ENCODE measurements around the gene CNOT4.
"Not testable (repeated sequence)": the region's sequence is repeated elsewhere in the genome, so short reads cannot be mapped to it uniquely, and the experiment has no call there.

Gene CNOT4

DNA sequence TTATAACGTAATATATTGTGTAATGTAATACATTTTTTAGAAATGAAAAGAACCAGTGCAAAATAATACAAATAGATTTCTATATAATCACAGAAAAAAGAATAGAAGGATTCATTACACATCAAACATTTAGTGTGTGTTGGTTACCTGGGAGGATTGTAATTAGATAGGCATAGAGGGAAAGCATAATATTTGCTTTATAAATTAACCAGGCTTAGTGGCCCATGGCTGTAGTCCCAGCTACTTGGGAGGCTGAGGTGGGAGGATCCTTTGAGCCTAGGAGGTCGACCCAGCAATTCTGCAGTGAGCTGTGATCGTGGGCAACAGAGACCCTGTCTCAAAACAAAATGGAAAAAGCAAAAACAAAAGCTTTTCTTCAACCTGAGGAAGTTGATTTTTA lies 5.0 kb upstream of the CNOT4 start:
- no peak for DNase-seq (ENCODE audit: low read depth in 2 of 2, low spot score in 1 of 2)

DNA sequence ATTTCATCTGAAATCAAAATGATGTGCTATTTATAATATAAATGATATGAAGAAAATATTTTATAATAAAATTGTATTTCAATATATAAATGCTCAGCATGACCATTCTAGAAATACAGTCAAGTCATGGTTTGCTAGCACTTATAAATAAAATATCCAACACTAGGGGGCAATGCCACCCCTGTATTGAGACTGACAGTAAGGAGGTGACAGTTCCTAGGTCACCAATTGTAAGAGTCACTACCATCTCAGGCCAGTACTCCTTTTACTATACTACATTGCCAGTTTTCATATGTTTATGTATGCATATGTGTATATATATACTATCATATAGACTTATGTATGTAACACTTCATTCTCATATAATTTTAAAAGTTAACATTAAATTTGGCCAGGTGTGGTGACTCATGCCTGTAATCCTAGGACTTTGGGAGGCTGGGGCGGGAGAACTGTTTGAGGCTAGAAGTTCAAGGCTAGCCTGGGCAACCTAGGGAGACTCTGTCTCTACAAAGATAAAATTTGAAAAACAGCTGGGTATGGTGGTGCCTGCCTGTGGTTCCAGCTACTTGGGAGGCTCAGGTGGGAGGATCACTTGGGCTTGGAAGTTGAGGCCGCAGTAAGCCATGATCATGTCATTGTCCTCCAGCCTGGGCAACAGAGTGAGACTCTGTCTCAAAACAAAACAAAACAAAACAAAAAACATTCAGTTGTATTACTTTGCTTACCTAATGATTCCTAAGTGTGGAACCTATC lies 2.4 kb upstream of the CNOT4 start:
- no peak for DNase-seq (ENCODE audit: low read depth in 2 of 2, low spot score in 1 of 2)

DNA sequence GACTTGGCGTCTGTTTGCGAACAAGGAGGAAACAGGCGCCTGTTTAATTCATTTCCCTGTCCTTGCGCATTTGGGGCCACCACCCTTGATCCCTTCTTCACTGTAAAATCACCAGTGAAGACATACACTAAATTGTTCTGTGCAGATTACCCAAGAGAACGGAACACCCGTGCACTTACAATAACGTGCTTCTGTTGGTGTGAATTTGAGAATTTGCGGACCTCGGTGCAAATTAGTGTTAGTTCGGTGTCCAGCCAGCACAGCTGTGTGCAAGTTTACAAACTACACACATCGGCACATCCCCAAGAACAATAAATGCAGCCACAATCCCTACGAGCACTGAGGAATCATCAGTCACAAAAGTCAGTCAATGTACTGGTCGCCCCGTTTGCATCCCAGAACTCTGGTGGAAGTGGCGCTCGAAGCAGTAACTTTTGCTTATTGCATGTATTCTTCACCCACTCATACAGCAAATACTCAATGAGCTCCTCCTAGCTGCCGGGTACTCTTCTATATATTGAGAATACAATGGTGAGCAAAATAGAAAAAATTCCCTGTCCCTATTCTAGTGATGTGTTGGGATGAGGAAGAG lies 786 bp upstream of the CNOT4 start:
- no peak for DNase-seq (ENCODE audit: low read depth in 2 of 2, low spot score in 1 of 2)

DNA sequence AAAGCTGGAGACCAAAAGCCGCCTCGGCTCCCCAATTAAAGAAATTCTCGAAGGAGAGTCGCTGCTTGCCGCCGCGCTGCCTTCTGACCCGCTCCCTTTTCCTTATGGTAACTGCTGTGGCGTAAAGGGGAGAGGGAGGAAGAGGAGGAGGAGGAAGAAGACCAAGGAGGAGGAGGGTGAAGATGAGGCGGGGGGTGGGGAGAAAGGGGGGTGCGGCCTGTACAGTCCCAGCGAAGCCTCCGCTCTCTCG lies 388 bp downstream of the CNOT4 start:
- no peak for DNase-seq (ENCODE audit: low read depth in 2 of 2, low spot score in 1 of 2)

DNA sequence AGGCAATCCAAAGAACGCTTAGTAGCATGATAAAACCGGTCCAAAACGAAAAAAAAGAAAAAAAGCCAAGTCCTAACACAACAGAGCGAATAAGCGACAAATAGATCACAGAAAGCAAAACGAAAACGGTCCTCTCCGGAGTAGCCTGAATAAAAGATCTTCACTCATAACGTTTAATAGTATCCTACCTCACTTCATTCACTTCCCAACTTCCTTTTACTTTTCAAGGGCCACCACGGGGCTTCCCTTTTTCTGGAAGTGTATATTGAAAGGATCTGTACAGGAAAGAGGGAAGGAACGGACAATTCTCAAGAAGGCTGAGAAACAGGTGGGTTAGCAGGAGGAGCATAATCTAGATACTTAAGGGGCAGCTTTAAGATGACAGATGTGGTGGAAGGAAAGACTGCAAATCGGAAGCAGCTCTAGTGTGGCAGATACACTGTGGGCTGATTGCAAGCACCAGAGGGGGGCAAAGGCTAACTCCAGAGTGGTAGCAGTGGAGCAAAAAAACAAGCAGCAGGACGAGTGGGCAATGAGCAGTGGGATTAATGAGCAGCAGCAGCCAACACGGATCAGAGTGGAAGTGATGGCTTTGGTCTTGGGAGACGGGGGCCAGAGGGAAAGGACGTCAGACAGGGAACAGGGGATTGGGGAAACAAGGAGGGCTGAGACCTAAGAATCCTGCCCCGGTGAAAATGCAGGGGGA lies 866 bp downstream of the CNOT4 start:
- DNase-seq (ENCODE audit: low read depth in 2 of 2, low spot score in 1 of 2): peak in 1 of 2 donors; percentile 2

DNA sequence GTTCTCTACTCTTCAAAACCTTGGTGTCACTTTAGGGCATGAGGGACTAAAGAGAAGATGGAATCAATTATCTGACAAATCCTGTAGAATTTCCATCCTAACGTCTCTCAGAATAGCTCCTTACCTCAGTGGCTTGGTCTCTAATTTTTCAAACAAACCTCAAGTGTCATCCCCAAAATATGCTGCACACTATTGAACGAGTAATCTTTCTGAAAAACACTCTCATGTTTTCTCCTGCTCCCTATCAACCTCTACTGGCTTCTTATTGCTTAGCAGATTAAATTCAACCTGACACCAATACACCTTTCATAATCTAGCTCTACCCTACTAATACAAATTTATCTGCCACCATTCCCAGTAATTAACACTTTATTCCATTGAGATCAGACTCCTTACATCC lies 8.5 kb downstream of the CNOT4 start:
- DNase-seq (ENCODE audit: low read depth in 2 of 2, low spot score in 1 of 2): no peak

DNA sequence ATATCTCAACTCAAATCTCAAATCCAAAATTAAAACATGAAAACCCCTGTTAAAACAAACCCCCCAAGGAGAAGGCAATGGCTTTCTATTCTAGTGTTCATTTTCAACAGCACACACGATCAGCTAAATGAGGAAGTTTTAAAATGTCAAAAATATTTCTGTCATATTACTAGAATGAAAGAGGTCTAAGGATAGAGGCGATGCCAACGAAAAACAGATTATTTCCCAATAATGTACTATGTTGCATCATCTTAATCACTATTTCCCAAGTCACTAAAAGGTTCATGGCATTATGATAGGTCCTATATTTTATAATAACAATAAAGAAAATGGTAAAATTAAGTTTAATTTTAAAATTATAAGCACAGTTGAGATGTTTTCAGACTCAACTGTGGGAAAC lies 10.1 kb downstream of the CNOT4 start:
- no peak for DNase-seq (ENCODE audit: low read depth in 2 of 2, low spot score in 1 of 2)

DNA sequence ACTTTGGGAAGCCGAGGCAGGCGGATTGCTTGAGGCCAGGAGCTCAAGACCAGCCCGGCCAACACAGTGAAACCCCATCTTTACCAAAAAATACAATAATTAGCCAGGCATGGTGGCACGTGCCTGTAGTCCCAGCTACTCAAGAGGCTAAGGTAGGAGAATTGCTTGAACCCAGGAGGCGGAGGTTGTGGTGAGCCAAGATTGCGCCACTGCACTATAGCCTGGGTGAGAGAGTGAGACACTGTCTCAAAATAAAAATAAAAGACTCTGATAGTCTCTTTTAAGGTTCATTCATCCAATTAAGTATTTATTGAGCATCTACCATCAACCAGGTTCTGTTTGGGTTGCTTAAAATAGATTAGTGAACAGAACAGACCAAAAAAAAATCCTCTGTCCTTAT lies 12.7 kb downstream of the CNOT4 start:
- DNase-seq (ENCODE audit: low read depth in 2 of 2, low spot score in 1 of 2): not testable (repeated sequence)

DNA sequence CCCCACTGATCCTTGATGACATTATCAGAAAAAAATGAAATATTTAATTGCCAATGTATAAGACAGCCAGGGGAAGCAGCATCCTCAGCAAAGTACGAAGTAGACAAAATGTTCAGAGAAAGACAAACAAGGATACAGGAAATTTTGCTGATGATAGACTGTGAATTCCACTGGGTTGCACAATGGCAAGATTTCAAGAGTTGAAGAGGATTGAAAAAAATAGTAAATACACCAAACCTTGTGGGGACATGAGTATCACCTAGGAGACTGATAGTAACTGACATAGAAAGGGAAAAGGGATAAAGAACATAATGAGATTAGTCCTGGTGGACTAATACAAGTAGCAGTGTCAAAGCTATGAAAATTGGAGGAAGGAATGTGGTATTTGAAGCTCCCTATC lies 16.5 kb downstream of the CNOT4 start:
- no peak for DNase-seq (ENCODE audit: low read depth in 2 of 2, low spot score in 1 of 2)

DNA sequence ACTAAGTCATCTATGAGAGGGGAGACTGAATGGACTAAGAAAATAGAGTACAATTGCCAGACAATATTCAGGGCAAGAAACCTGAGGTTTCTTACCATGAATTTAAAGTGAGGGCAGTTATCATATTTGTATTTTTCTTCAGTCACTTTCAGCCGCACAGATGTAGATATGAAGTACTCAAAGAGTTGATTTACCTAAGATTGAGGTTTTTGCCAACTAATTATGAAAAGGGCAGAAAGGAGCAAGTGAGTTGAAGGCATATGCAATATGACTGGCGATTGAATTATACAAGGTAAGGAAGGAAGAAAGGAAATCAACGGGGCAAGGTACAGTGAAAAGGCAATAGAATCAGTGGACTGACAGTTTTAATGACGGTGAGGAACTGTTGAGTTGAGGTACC lies 17.8 kb downstream of the CNOT4 start:
- no peak for DNase-seq (ENCODE audit: low read depth in 2 of 2, low spot score in 1 of 2)

DNA sequence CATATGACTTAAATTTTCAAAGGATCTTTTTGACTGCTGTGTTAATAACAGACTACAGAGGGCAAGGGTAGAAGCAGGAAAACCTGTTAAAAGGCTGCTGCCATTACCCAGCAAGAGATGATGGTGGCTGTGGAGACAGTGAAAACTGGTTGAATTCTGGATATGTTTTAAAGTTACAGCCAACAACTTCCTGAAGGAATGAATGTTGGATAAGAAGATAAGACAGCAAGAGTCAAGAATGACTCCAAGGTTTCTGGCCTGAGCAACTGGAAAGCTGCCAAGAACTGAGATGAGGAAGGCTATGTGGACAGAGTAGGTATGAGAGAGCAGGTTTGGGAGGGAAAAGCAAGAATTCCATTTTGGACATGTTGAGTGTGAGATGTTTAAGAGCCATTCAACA lies 19.1 kb downstream of the CNOT4 start:
- no peak for DNase-seq (ENCODE audit: low read depth in 2 of 2, low spot score in 1 of 2)

DNA sequence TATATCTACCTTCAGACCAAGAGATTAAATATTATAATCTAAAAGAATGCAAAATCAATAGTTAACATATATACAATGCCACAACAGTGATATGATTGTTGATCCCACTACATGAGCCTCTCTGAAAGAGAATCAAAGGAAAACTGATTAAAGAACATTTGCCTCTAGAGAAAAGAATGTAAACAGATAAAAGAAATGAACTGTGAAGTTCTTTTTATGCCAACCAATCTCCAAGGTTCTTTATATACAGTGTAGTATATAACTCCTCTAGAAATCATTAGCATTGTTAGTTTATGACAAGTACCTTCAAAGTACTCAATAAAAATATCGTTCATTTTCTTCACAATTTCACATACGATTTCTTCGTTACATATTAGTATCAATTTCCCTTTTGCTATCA lies 20.1 kb downstream of the CNOT4 start:
- no peak for DNase-seq (ENCODE audit: low read depth in 2 of 2, low spot score in 1 of 2)

DNA sequence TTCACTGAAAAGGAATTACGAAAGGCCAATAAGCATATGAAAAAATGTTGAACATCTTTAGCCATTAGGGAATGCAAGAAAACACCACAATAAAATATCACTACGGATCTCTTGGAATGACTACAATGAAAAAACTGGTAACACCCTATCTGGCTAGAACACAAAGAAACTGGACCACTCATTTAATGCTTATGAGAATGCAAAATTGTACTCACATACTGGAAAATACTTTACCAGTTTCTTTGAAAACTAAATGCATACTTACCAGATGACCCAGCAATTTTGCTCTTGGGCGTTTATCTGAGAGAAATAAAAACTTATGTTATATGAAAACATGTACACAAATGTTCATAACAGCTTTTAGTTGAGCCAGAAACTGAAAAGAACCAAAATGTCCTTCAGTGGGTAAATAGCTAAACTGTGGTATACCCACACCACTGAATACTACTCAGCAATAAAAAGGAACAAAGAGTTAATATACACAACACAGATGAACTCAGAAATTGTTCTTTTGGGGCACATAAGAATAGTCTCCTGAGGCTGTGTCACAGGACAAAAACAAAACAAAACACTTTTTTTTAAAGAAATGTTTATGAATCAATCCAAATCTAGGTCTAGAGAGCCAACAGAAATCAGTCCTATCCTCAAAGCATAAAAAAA lies 23.5 kb downstream of the CNOT4 start:
- DNase-seq (ENCODE audit: low read depth in 2 of 2, low spot score in 1 of 2): no peak

DNA sequence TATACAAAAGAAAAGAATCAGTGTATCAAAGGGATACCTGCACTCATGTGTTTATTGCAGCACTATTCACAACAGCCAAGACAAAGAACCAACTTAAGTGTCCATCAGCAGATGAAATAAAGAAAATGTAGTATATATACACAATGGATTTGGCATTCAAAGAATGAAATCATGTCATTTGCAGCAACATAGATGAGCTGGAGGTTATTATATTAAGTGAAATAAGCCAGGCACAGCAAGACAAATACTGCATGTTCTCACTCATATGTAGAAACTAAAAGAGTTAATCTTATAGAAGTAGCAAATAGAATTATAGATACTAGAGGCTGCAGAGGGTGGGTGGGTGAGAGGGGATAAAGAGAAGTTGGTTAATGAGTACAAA lies 28.3 kb downstream of the CNOT4 start:
- DNase-seq (ENCODE audit: low read depth in 2 of 2, low spot score in 1 of 2): no peak

DNA sequence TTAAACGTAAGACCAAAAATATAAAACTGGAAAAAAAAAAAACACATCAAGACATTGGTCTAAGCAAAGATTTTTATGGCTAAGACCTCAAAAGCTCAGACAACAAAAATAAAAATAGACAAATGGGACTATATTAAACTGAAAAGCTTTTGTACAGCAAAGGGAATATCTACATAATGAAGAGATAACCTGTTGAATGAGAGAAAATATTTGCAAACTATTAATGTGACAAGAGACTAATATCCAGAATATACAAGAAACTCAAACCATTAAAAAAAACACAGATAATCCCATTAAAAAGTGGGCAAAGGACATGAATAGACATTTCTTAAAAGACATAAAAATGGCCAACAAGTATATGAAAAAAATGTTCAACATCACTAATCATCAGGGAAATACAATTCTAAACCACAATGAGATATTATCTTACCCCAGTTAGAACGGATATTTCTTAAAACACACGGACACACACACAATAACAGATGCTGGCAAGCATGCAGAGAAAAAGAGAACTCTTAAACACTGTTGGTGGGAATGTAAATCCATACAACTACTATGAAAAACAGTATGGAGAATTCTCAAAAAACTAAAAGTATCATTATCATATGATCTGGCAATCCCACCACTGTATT lies 28.8 kb downstream of the CNOT4 start:
- no peak for DNase-seq (ENCODE audit: low read depth in 2 of 2, low spot score in 1 of 2)

DNA sequence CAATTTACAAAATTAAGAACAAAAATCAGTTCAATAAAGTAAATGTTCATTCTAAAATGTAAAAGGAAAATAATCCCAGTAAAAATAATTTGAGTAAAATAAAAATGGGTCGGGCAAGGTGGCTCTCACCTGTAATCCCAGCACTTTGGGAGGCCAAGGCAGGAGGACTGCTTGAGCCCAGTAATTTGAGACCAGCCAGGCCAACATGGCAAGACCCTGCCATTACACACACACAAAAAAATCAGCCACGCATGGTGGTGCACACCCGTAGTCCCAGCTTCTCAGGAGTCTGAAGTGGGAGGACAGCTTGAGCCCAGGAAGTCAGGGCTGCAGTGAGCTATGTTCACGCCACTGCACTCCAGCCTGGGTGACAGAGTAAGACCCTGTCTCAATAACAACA lies 34.4 kb downstream of the CNOT4 start:
- DNase-seq (ENCODE audit: low read depth in 2 of 2, low spot score in 1 of 2): no peak

DNA sequence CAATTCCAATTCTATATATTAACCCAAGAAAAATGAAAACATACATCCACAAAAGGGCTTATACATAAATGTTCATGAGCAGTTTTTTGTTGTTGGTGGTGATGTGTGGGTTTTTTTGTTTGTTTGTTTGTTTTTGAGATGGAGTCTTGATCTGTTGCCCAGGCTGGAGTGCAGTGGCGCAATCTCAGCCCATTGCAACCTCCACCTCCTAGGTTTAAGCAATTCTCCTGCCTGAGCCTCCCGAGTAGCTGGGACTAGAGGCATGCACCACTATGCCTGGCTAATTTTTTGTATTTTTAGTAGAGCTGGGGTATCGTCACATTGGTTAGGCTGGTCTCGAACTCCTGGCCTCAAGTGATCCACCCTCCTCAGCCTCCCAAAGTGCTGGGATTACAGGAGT lies 40.2 kb downstream of the CNOT4 start:
- DNase-seq (ENCODE audit: low read depth in 2 of 2, low spot score in 1 of 2): not testable (repeated sequence)

DNA sequence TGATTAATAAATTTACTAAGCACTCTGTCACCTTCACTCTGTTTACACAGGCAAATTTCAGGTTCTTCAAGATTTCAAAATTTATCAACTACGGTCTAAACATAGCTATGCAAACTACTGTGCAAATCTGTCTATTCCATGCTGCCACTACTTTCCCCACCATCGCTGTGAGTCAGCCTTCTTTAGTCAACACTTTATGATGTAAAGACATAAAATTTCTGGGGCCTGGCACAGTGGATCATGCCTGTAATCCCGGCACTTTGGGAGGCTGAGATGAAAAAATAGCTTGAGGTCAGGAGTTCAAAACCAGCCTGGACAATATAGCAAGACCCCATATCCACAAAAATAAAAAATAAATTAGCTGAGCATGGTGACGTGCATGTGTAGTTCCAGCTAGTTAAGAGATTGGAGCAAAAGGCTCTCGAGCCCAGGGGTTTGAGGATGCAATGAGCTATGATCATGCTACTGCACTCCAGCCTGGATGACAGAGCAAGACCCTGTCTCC lies 42.6 kb downstream of the CNOT4 start:
- no peak for DNase-seq (ENCODE audit: low read depth in 2 of 2, low spot score in 1 of 2)

DNA sequence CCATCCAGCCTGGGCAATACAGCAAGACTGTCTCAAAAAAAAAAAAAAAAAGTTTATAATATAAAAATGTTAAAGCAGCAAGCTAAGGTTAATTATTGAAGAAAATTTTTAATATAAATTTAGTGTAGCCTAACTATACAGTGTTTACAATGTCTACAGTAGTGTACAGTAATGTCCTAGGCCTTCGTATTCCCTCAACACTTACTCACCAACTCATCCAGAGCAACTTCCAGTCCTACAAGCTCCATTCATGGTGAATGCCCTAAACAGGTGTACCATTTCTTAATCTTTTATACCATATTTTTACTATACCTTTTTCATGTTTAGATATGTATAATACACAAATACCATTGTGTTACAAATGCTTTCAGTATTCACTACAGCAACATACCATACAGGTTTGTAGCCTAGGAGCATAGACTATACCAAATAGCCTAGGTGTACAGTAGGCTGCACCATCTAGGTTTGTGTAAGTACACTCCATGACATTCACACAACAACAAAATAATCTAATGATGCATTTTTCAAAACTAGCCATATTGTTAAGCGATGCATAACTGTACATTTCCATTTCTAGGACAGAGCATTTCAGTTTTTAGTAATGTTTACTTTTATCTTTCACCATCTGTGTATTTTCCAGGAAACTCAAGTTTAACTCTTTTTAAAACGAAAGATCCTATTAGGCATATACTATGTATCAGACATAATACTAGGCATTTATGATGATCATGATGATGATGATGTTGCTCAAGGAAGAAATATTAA lies 43.3 kb downstream of the CNOT4 start:
- no peak for DNase-seq (ENCODE audit: low read depth in 2 of 2, low spot score in 1 of 2)

DNA sequence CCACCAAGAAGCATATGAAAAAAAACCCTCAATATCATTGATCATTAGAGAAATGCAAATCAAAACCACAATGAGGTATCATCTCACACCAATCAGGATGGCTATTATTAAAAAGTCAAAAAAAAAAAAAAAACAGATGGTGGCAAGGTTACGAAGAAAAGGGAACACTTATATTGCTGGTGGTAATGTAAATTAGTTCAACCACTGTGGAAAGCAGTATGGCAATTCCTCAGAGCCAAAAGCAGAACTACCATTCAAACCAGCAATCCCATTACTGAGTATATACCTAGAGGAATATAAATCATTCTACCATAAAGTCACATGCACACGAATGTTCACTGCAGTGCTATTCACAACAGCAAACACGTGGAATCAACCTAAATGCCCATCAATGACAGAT lies 46.0 kb downstream of the CNOT4 start:
- DNase-seq (ENCODE audit: low read depth in 2 of 2, low spot score in 1 of 2): no peak
